HUES48 (cell line): ENCODE results near the gene BPNT1.

Experiments used
- H3K27ac ChIP-seq: one replicate; pipeline ENCODE4 v1.7.0; 2013; ENCODE audit warnings: low read depth, low read length, inconsistent platforms
- H3K27me3 ChIP-seq: 2 replicates; pipeline ENCODE4 v1.6.1; 2013; ENCODE audit warnings: mild to moderate bottlenecking, low read length; ENCODE audit not compliant: control insufficient read depth, insufficient read depth
- H3K36me3 ChIP-seq: 2 replicates; pipeline ENCODE4 v1.6.1; 2013; ENCODE audit warnings: low read length; ENCODE audit not compliant: control insufficient read depth, insufficient read depth
- H3K4me1 ChIP-seq: 2 replicates; pipeline ENCODE4 v1.6.1; 2013; ENCODE audit warnings: mild to moderate bottlenecking, low read length; ENCODE audit not compliant: control insufficient read depth, insufficient read depth
- H3K4me3 ChIP-seq: 2 replicates; pipeline ENCODE4 v1.5.1; 2013; ENCODE audit warnings: mild to moderate bottlenecking, low read depth, low read length
- H3K9ac ChIP-seq: 2 replicates; pipeline ENCODE4 v1.6.1; 2013; ENCODE audit warnings: mild to moderate bottlenecking, low read depth, low read length, moderate library complexity
- H3K9me3 ChIP-seq: 2 replicates; pipeline ENCODE4 v1.6.1; 2013; ENCODE audit warnings: low read length; ENCODE audit not compliant: control insufficient read depth, insufficient read depth

Gene BPNT1, protein sequence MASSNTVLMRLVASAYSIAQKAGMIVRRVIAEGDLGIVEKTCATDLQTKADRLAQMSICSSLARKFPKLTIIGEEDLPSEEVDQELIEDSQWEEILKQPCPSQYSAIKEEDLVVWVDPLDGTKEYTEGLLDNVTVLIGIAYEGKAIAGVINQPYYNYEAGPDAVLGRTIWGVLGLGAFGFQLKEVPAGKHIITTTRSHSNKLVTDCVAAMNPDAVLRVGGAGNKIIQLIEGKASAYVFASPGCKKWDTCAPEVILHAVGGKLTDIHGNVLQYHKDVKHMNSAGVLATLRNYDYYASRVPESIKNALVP

GRCh38 chr1:220089650-220090556 is at the start of gene BPNT1:
Gene BPNT1 (minus strand): TSS chr1:220089788. CDS start chr1:220079846, 9,942 bp downstream.
- Histone ChIP-seq H3K27me3 (no peaks in the 10 kb centered on the region), H3K9ac (peak within 1 kb of the TSS; percentile 42), H3K4me1 (0 out of 2 replicates have a peak, but pooled peaks cover 1% of the 10 kb centered on the region), H3K36me3 (no peaks in the 10 kb centered on the region), H3K27ac (no peak within 1 kb of the TSS), H3K9me3 (no peaks in the 10 kb centered on the region), H3K4me3 (peak within 1 kb of the TSS; percentile 91)

- Histone ChIP-seq H3K4me1 (no peaks in the 10 kb centered on the region), H3K9ac (no peak overlapping the region), H3K4me3 (no peak overlapping the region), H3K9me3 (no peaks in the 10 kb centered on the region), H3K27me3 (no peaks in the 10 kb centered on the region), H3K27ac (no peak overlapping the region), H3K36me3 (peaks cover 71% of the 10 kb centered on the region)
Observed at GRCh38 chr1:220137019-220137786, 47.6 kb upstream of the BPNT1 start.

- H3K36me3 ChIP-seq = peaks cover 59% of the 10 kb centered on the region
- no peaks in the 10 kb centered on the region for H3K4me1 ChIP-seq
- no peak overlapping the region for H3K27ac ChIP-seq
Observed at GRCh38 chr1:220135755-220136154, 46.2 kb upstream of the BPNT1 start.

DNA sequence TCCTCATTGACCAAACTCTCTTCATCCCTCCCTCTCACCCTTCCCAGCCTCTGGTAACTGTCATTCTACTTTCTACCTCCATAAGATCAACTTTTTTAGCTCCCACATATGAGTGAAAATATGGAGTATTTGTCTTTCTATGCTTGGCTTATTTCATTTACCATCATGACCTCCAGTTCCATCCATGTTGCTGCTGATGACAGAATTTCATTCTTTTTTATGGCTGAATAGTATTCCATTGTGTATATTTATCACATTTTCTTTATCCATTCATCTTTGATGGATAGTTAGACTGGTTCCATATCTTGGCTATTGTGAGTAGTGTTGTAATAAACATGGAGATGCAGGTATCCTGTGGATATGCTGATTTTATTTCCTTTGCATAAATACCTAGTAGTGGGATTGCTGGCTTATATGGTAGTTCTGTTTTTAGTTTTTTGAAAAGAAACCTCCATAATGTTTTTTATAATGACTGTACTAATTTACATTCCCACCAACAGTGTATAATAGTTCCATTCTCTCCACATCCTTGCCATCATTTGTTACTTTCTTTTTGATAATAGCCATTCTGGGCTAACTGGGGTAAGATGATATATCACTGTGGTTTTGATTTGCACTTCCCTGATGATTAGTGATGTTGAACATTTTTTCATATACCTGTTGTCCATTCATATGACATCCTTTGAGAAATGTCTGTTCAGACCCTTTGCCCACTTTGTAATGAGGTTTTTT is 40.1 kb upstream of the BPNT1 start:
- Histone ChIP-seq H3K4me1 (no peaks in the 10 kb centered on the region), H3K9ac (no peak overlapping the region)

More at GRCh38 chr1:220135755-220136154, 46.2 kb upstream of the BPNT1 start:
- Histone ChIP-seq H3K9ac (no peak overlapping the region), H3K9me3 (no peaks in the 10 kb centered on the region), H3K27me3 (no peaks in the 10 kb centered on the region), H3K4me3 (no peak overlapping the region)

DNA sequence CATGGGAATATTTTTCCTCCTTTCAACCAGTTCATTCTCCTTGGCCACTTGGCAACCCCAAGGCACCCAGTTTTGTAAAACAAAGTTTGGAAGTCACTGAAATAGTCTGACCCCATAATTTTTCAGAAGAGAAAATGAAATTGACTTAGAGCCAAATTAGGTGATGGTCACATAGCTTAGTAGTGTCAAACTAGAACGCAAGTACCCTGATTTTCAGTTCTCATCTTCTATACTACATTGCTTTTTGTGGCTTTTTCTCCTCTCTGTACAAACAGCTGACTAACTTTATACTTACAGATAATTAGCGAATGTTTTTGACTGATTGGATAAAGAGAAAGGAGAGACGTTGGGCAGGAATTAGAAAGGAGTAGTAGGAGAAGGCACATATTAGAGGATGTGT is 37.5 kb upstream of the BPNT1 start:
- peaks cover 41% of the 10 kb centered on the region for H3K36me3 ChIP-seq
- no peak overlapping the region for H3K27ac ChIP-seq
- no peaks in the 10 kb centered on the region for H3K27me3 ChIP-seq
- H3K9me3 ChIP-seq = no peaks in the 10 kb centered on the region
- H3K4me3 ChIP-seq = no peak overlapping the region
- H3K4me1 ChIP-seq = 0 out of 2 replicates have a peak, but pooled peaks cover 4% of the 10 kb centered on the region
- no peak overlapping the region for H3K9ac ChIP-seq

More for the DNA sequence above, 40.1 kb upstream of the BPNT1 start:
- Histone ChIP-seq H3K27ac (no peak overlapping the region), H3K9me3 (no peaks in the 10 kb centered on the region), H3K36me3 (peaks cover 59% of the 10 kb centered on the region), H3K27me3 (no peaks in the 10 kb centered on the region), H3K4me3 (no peak overlapping the region)

DNA sequence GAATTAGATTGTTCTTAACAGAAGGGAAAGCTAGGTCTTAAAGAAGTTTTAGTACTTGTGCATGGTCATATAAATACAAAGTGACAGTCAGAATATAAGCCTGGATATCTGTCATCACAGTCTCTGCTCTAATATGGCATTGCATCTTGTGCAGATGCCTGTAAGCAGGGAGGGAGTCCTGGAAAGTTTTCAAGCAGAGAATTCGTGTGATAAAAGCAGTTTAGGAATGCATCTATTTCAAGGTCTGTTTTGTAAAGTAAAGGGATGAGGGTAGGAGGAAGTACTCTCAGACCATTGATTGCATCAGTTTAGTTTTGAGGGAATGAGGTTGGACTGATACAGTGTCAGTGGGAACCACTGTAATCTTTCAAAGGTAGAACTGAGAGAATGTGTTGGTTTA is 35.0 kb upstream of the BPNT1 start:
- H3K4me3 ChIP-seq = no peak overlapping the region
- H3K9me3 ChIP-seq = no peaks in the 10 kb centered on the region
- peaks cover 39% of the 10 kb centered on the region for H3K36me3 ChIP-seq
- no peak overlapping the region for H3K27ac ChIP-seq
- no peaks in the 10 kb centered on the region for H3K27me3 ChIP-seq
- H3K9ac ChIP-seq = no peak overlapping the region
- H3K4me1 ChIP-seq = 0 out of 2 replicates have a peak, but pooled peaks cover 4% of the 10 kb centered on the region

- Histone ChIP-seq H3K27me3 (no peaks in the 10 kb centered on the region), H3K36me3 (peaks cover 33% of the 10 kb centered on the region), H3K27ac (no peak overlapping the region)
Observed at GRCh38 chr1:220123889-220124288, 34.3 kb upstream of the BPNT1 start.

GRCh38 chr1:220123066-220123465 is 33.5 kb upstream of the BPNT1 start:
- peaks cover 31% of the 10 kb centered on the region for H3K36me3 ChIP-seq
- 0 out of 2 replicates have a peak, but pooled peaks cover 4% of the 10 kb centered on the region for H3K4me1 ChIP-seq

More at GRCh38 chr1:220123889-220124288, 34.3 kb upstream of the BPNT1 start:
- H3K9ac ChIP-seq = no peak overlapping the region
- H3K4me3 ChIP-seq = no peak overlapping the region
- 0 out of 2 replicates have a peak, but pooled peaks cover 4% of the 10 kb centered on the region for H3K4me1 ChIP-seq
- no peaks in the 10 kb centered on the region for H3K9me3 ChIP-seq

DNA sequence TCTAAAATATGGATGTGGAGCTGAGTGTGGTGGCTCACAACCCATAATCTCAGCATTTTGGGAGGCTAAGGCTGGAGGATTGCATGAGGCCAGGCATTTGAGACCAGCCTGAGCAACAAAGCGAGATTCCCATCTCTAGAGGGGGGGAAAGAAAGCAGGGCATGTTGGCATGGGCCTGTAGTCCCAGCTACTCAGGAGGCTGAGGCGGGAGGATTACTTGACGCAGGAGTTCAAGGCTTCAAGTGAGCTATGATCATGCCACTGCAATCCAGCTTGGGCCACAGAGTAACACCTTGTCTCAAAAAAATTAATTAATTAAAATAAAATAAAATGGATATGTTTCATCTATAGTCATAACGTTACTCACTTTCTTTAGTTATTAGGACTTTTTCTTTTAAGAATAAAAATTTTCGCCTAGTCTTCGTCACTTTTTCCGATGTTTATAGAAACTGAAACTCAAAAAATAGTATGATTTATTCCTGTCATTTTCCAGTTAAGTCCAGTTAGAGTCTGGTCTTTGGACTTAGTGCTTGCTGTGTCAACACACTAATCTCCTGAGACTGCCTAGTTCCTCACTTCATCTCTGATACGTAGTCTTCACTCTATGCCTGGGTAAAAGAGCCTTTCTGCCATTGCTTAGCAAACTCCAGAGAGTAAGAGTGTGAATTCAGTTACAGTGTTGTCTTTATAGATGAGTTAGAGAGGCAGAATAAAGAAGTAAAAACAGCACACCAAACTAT is 32.4 kb upstream of the BPNT1 start:
- no peak overlapping the region for H3K4me3 ChIP-seq
- no peak overlapping the region for H3K27ac ChIP-seq
- no peaks in the 10 kb centered on the region for H3K9me3 ChIP-seq
- no peaks in the 10 kb centered on the region for H3K27me3 ChIP-seq
- H3K9ac ChIP-seq = no peak overlapping the region
- H3K36me3 ChIP-seq = peaks cover 28% of the 10 kb centered on the region
- H3K4me1 ChIP-seq = 0 out of 2 replicates have a peak, but pooled peaks cover 4% of the 10 kb centered on the region

More at GRCh38 chr1:220123066-220123465, 33.5 kb upstream of the BPNT1 start:
- no peak overlapping the region for H3K27ac ChIP-seq
- H3K27me3 ChIP-seq = no peaks in the 10 kb centered on the region
- H3K4me3 ChIP-seq = no peak overlapping the region
- H3K9me3 ChIP-seq = no peaks in the 10 kb centered on the region
- no peak overlapping the region for H3K9ac ChIP-seq
